Adrenal gland (tissue), 12 donors: ENCODE measurements around the gene PTPN14. TPM values are rescaled to one million over a fixed set of nuclear protein-coding genes. Genes with fewer than 3 reads are reported as not detected.

Experiments used
- DNase-seq, 7 donors: peaks; one replicate each; pipeline ENCODE4 v3.0.0-alpha.2; 2019 to 2020
- H3K27ac ChIP-seq, 5 donors: fragments of 200-600 bp; sonication (generic) in 4 of 5; 1 replicate in 3 of 5; 2 replicates in 2 of 5; pipeline versions ENCODE4 v1.5.1 to v1.8.0; 2016 to 2020; ENCODE audit warnings: mild to moderate bottlenecking in 1 of 5
- H3K27me3 ChIP-seq: fragments of 200-600 bp; 2 replicates; pipeline ENCODE4 v1.8.0; 2021
- H3K36me3 ChIP-seq, 2 donors: fragments of 200-600 bp; replicated peaks in 1 of 2; 1 replicate in 1 of 2; 2 replicates in 1 of 2; pipeline versions ENCODE4 v1.5.1 to v1.8.0; 2018 to 2022
- H3K4me1 ChIP-seq, 2 donors: fragments of 200-600 bp; replicated peaks in 1 of 2; 1 replicate in 1 of 2; 2 replicates in 1 of 2; pipeline versions ENCODE4 v1.5.1 to v1.8.0; 2018 to 2021
- H3K4me3 ChIP-seq, 4 donors: fragments of 200-600 bp; sonication (generic) in 3 of 4; one replicate each; pipeline ENCODE4 v1.5.1; 2016 to 2018
- H3K9me3 ChIP-seq, 3 donors: fragments of 200-600 bp; sonication (generic) in 1 of 3; replicated peaks in 1 of 3; 1 replicate in 2 of 3; 2 replicates in 1 of 3; pipeline versions ENCODE4 v1.5.1 to v1.8.0; 2016 to 2021
- POLR2A ChIP-seq, 2 donors: fragments of 450-650 bp; IDR thresholded peaks; one replicate each; pipeline ENCODE4 v1.6.1; 2017; ENCODE audit warnings: antibody characterized with exemption in 2 of 2, mild to moderate bottlenecking in 2 of 2, moderate library complexity in 1 of 2
- WGBS, 4 donors: extraction: QIAGEN DNeasy Blood & Tissue Kit in 2 of 4; methylation state at CpG; one replicate each; pipeline versions ENCODE4 v1.1.5 to v1.1.7; 2013 to 2017; 5-methylcytosine and 5-hydroxymethylcytosine counted together
- intact Hi-C, 2 donors: fragments of 100-400 bp; cut with DNase I; formaldehyde crosslinking; loops; one replicate each; pipeline versions ENCODE4 v1.14.1 to v1.15.0; 2022 to 2023
- polyA plus RNA-seq, 3 donors: library from polyadenylated mRNA; stranded (reverse); fragments of 200-250 nt in 2 of 3; fragments of 350-450 nt in 1 of 3; fragmentation: Illumina TruSeq in 1 of 3; extraction: RNeasy Lipid Tissue Mini Kit (QIAGEN cat#74804) in 1 of 3; gene quantifications; one replicate each; pipeline ENCODE4 v1.2.3, GENCODE V29; 2013 to 2014
- total RNA-seq, 9 donors: library from RNA; depleted of rRNA in 4 of 9; stranded (reverse); fragments of >200 nt in 4 of 9; fragments of 120-200 nt in 1 of 9; fragmentation: NEBNext Ultra II Directional in 1 of 9; extraction: Animal tissue kit (Norgen Biotek cat#: 25700) in 1 of 9; gene quantifications; one replicate each; pipeline versions ENCODE4 v1.1.0 to v1.2.4, GENCODE V29; 2013 to 2023
- TF ChIP-seq, protein P1 (sequence below), 6 experiments: fragments of 450-650 bp in 4 of 6; fragments of 200-600 bp in 2 of 6; sonication (generic) in 1 of 6; IDR thresholded peaks; 1 replicate in 5 of 6; 2 replicates in 1 of 6; pipeline versions ENCODE4 v1.5.1 to v1.8.0; 2016 to 2021; ENCODE audit warnings: antibody characterized with exemption in 6 of 6, mild to moderate bottlenecking in 2 of 6, moderate library complexity in 1 of 6
- donor health status: healthy with polysubstance abuse.
- donor health status: Bipolar disorder and iron deficiency.
- donor health status: DM: yes; HTN: yes; CAD: no.
- donor health status: DM: no; HTN: no; CAD: no.
- donor health status: DM: no; HTN: no; CAD: no.
- donor health status: DM: yes; HTN: yes; CAD: no.

Gene PTPN14
- total and polyA plus RNA-seq, 12 donors: 7.9 to 96.2 (median 32.0) TPM

- intact Hi-C loops: no loop called here
- Histone ChIP-seq H3K9me3 (no peaks in the 10 kb centered on the region), H3K4me3 (no peak overlapping the region), H3K36me3 (no peaks in the 10 kb centered on the region), H3K27me3 (no peaks in the 10 kb centered on the region), H3K4me1 (peaks cover 0 to 4% of the 10 kb centered on the region in 2 donors), H3K27ac (no peak overlapping the region)
- no peak for DNase-seq
- TF ChIP-seq POLR2A (IDR thresholded peaks at IDR 0.05): no peak
- TF ChIP-seq, protein P1, sequence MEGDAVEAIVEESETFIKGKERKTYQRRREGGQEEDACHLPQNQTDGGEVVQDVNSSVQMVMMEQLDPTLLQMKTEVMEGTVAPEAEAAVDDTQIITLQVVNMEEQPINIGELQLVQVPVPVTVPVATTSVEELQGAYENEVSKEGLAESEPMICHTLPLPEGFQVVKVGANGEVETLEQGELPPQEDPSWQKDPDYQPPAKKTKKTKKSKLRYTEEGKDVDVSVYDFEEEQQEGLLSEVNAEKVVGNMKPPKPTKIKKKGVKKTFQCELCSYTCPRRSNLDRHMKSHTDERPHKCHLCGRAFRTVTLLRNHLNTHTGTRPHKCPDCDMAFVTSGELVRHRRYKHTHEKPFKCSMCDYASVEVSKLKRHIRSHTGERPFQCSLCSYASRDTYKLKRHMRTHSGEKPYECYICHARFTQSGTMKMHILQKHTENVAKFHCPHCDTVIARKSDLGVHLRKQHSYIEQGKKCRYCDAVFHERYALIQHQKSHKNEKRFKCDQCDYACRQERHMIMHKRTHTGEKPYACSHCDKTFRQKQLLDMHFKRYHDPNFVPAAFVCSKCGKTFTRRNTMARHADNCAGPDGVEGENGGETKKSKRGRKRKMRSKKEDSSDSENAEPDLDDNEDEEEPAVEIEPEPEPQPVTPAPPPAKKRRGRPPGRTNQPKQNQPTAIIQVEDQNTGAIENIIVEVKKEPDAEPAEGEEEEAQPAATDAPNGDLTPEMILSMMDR (IDR thresholded peaks at IDR 0.05): no peak
- 73 to 84% (median 77%) methylated on average over 11 of the region's 11 CpGs for WGBS, 4 donors
Observed at GRCh38 chr1:214310777-214311690, 240.4 kb downstream of the PTPN14 start.

DNA sequence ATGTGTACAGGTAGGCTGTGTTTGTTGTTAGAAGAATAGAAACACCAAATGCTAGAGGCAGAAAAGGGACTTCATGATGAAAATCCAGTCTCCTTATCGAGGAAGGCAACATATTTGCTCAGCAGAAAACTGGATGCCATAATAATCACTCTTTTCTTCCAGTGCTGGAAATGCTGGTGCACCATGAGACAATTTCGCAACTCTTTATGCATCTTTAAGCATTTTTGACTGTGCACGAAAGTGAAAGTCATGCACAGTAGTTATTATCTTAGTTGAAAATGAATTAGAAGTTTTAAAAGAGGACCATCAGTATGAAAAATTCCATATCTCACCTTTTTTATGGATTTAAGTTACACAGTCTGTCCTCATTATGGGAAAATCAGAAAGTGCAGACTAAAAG is 241.4 kb downstream of the PTPN14 start:
- TF ChIP-seq POLR2A (IDR thresholded peaks at IDR 0.05): no peak
- TF ChIP-seq, protein P1 (IDR thresholded peaks at IDR 0.05): no peak
- Histone ChIP-seq H3K4me1 (peaks cover 0 to 4% of the 10 kb centered on the region in 2 donors), H3K9me3 (no peaks in the 10 kb centered on the region), H3K27me3 (no peaks in the 10 kb centered on the region), H3K4me3 (no peak overlapping the region), H3K36me3 (no peaks in the 10 kb centered on the region), H3K27ac (no peak overlapping the region)
- WGBS, 4 donors: 52 to 74% (median 66%) methylated on average over 3 of the region's 3 CpGs
- DNase-seq: no peak
- intact Hi-C loops: no loop called here

DNA sequence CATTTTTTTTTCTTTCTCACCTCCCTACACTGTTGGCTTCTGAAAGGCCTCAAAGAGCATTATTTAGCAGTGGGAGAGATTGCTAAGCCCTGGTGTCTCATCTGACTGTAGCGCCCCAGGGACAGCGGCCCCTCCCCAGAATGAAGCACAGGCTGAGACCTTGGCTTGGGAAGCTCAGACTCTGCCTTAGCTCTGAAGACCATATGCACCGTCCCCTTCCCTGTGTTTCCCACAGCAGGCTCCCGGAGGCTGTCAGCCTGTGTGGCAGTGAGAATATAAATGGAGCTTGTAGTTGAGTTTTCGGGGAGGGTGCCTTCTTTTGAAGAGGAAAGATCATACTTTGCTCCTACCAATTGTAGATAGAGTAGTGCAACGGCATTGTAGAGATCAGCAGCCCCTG is 245.1 kb downstream of the PTPN14 start:
- no peaks in the 10 kb centered on the region for H3K36me3 ChIP-seq
- no peaks in the 10 kb centered on the region for H3K9me3 ChIP-seq
- H3K27ac ChIP-seq: no peak overlapping the region

GRCh38 chr1:214305164-214305751 is 246.1 kb downstream of the PTPN14 start:
- Histone ChIP-seq H3K4me3 (no peak overlapping the region), H3K27ac (no peak overlapping the region), H3K36me3 (no peaks in the 10 kb centered on the region), H3K27me3 (no peaks in the 10 kb centered on the region), H3K9me3 (no peaks in the 10 kb centered on the region), H3K4me1 (no peaks in the 10 kb centered on the region)
- intact Hi-C loops: no loop called here
- DNase-seq: no peak
- no peak for TF ChIP-seq POLR2A (IDR thresholded peaks at IDR 0.05)
- TF ChIP-seq, protein P1 (IDR thresholded peaks at IDR 0.05): no peak
- WGBS, 4 donors: 89 to 94% (median 92%) methylated on average over 9 of the region's 9 CpGs

More for the DNA sequence above, 245.1 kb downstream of the PTPN14 start:
- Histone ChIP-seq H3K4me3 (no peak overlapping the region), H3K4me1 (no peaks in the 10 kb centered on the region), H3K27me3 (no peaks in the 10 kb centered on the region)
- no peak for DNase-seq
- no peak for TF ChIP-seq POLR2A (IDR thresholded peaks at IDR 0.05)
- TF ChIP-seq, protein P1 (IDR thresholded peaks at IDR 0.05): no peak
- WGBS, 4 donors: 83 to 97% (median 88%) methylated on average over 6 of the region's 6 CpGs
- intact Hi-C loops: no loop called here
